ENCODE measurements around the gene RAI14. TPM values are rescaled to one million over a fixed set of nuclear protein-coding genes. Genes with fewer than 3 reads are reported as not detected.
"Not testable (repeated sequence)": the region's sequence is repeated elsewhere in the genome, so short reads cannot be mapped to it uniquely, and the experiment has no call there.

Gene RAI14
- total RNA-seq, 1 donor from 2014 or later = 92.7 TPM

DNA sequence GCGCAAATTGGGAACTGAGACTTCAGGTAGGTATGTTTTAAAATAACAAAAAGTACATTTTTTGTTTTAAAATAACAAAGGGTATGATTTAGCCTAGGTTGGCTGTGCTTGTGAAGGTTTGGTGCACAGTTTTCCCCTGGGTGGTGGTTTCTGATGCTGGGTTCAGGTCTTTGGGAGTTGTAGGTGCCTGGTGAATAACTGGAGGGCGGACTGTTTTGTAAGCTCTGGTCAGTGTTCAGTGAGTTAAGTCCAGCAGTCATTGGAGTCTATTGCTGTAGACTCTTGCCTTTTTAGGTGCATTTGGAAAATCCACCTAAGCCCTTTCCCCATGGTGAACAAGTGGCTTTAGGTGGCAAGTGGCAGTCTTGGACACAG is 43.9 kb downstream of the RAI14 start:
- H3K4me1 Mint-ChIP-seq = peaks cover 12% of the 10 kb centered on the region
- no peak overlapping the region for H3K27ac Mint-ChIP-seq (ENCODE audit: unreplicated experiment)
- H3K9me3 Mint-ChIP-seq = no peaks in the 10 kb centered on the region
- TF ChIP-seq, protein P1, sequence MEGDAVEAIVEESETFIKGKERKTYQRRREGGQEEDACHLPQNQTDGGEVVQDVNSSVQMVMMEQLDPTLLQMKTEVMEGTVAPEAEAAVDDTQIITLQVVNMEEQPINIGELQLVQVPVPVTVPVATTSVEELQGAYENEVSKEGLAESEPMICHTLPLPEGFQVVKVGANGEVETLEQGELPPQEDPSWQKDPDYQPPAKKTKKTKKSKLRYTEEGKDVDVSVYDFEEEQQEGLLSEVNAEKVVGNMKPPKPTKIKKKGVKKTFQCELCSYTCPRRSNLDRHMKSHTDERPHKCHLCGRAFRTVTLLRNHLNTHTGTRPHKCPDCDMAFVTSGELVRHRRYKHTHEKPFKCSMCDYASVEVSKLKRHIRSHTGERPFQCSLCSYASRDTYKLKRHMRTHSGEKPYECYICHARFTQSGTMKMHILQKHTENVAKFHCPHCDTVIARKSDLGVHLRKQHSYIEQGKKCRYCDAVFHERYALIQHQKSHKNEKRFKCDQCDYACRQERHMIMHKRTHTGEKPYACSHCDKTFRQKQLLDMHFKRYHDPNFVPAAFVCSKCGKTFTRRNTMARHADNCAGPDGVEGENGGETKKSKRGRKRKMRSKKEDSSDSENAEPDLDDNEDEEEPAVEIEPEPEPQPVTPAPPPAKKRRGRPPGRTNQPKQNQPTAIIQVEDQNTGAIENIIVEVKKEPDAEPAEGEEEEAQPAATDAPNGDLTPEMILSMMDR (conservative IDR thresholded peaks at IDR 0.05) = no peak
- H3K36me3 Mint-ChIP-seq (ENCODE audit: low read depth) = no peaks in the 10 kb centered on the region
- H3K27me3 Mint-ChIP-seq (ENCODE audit: low read depth) = no peaks in the 10 kb centered on the region
- no peak overlapping the region for H3K4me3 Mint-ChIP-seq
- no peak for DNase-seq (ENCODE audit: low read depth, low spot score)

DNA sequence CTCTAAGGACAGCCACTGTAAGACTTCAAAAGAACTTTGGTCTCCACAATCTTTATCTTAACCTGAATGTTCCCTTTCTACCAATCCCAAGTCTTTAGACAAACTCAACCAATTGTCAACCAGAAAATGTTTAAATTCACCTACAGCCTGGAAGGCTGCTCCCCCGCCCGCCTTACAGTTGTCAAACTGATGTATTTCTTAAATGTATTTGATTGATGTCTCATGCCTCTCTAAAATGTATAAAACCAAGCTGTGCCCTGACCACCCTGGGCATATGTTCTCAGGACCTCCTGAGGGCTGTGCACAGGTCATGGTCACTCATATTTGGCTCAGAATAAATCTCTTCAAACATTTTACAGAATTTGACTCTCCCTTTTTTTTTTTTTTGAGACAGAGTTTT is 45.3 kb downstream of the RAI14 start:
- not testable (repeated sequence) for DNase-seq (ENCODE audit: low read depth, low spot score); H3K9me3 Mint-ChIP-seq; H3K27me3 Mint-ChIP-seq (ENCODE audit: low read depth); H3K4me3 Mint-ChIP-seq; H3K27ac Mint-ChIP-seq (ENCODE audit: unreplicated experiment); H3K36me3 Mint-ChIP-seq (ENCODE audit: low read depth)
- H3K4me1 Mint-ChIP-seq = peaks cover 17% of the 10 kb centered on the region

- TF ChIP-seq, protein P1 (conservative IDR thresholded peaks at IDR 0.05) = no peak
- no peaks in the 10 kb centered on the region for H3K27me3 Mint-ChIP-seq (ENCODE audit: low read depth)
- no peak overlapping the region for H3K27ac Mint-ChIP-seq (ENCODE audit: unreplicated experiment)
- no peak for DNase-seq (ENCODE audit: low read depth, low spot score)
- H3K9me3 Mint-ChIP-seq = peaks cover 3% of the 10 kb centered on the region
- H3K4me3 Mint-ChIP-seq = no peak overlapping the region
- peaks cover 5% of the 10 kb centered on the region for H3K36me3 Mint-ChIP-seq (ENCODE audit: low read depth)
- peaks cover 29% of the 10 kb centered on the region for H3K4me1 Mint-ChIP-seq
Observed at GRCh38 chr5:34703767-34704713, 47.9 kb downstream of the RAI14 start.

GRCh38 chr5:34706084-34706483 is 50.0 kb downstream of the RAI14 start:
- Mint-ChIP-seq H3K36me3 (ENCODE audit: low read depth) (peaks cover 10% of the 10 kb centered on the region), H3K27ac (ENCODE audit: unreplicated experiment) (peak overlapping the region; percentile 54), H3K4me3 (no peak overlapping the region), H3K27me3 (ENCODE audit: low read depth) (no peaks in the 10 kb centered on the region), H3K9me3 (peaks cover 3% of the 10 kb centered on the region), H3K4me1 (peaks cover 34% of the 10 kb centered on the region)
- DNase-seq (ENCODE audit: low read depth, low spot score) = no peak
- TF ChIP-seq, protein P1 (conservative IDR thresholded peaks at IDR 0.05) = no peak

DNA sequence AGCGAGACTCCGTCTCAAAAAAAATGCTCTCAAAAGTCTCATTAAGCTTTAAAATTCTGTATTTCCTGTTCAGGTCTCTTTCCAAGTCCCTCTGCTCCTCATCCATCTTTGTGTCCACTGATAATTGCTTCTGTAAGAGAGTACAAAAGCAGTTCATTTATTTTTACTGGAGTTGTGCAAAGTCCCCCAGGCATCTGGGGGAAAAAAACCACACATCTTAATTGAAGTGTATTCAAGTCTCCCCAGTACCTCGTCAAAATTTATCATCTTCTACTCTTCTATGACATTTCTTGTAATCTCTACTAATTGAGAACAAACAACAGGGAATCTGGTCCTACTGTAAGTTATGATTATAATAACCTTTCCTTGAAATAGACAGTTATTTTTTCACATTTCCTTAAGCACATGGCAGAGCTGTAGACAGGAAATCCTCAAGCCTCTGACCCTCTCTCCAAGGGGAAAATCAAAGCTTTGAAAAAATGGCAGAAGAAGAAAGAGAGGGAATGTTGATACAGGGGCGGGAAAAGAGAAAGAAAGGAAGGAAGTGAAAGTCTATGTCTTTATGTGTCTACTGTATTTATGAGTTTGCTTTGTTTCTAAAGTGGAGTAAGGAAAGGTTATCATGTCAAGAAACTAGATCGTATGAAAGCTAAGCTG is 51.5 kb downstream of the RAI14 start:
- TF ChIP-seq, protein P1 (conservative IDR thresholded peaks at IDR 0.05) = no peak
- Mint-ChIP-seq H3K27me3 (ENCODE audit: low read depth) (no peaks in the 10 kb centered on the region), H3K36me3 (ENCODE audit: low read depth) (peaks cover 14% of the 10 kb centered on the region), H3K27ac (ENCODE audit: unreplicated experiment) (peak overlapping the region; percentile 31), H3K4me3 (no peak overlapping the region), H3K9me3 (peaks cover 3% of the 10 kb centered on the region), H3K4me1 (peaks cover 34% of the 10 kb centered on the region)
- DNase-seq (ENCODE audit: low read depth, low spot score) = no peak

DNA sequence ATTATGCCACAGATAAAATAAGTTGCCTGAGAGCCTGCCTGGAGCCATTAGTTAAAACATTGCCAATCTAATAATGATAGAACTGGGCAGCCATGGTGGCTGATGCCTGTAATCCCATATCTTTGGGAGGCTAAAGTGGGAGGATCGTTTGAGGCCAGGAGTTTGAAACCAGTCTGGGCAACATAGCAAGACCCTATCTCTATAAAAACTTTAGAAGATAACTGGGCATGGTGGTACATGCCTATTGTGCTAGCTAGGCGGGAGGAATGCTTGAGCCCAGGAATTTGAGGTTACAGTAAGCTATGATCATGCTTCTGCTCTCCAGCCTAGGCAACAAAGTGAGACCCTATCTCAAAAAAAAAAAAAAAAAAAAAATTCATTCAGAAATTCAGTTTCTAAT is 52.6 kb downstream of the RAI14 start:
- Mint-ChIP-seq H3K36me3 (ENCODE audit: low read depth) (peaks cover 16% of the 10 kb centered on the region), H3K4me1 (peaks cover 32% of the 10 kb centered on the region), H3K4me3 (no peak overlapping the region), H3K27me3 (ENCODE audit: low read depth) (no peaks in the 10 kb centered on the region), H3K9me3 (peaks cover 3% of the 10 kb centered on the region), H3K27ac (ENCODE audit: unreplicated experiment) (no peak overlapping the region)
- TF ChIP-seq, protein P1 (conservative IDR thresholded peaks at IDR 0.05) = no peak
- no peak for DNase-seq (ENCODE audit: low read depth, low spot score)

Data from neural crest cell (in vitro differentiated cells).